Effector memory CD4-positive, alpha-beta T cell (primary cell): ENCODE measurements around the gene DYNC1I1.

Experiments
- DNase-seq, 3 donors: peaks; one replicate each; pipeline ENCODE4 v3.0.0-alpha.2; 2020
- H3K27ac ChIP-seq: 2 replicates; pipeline ENCODE4 v1.7.0; 2013; ENCODE audit warnings: mild to moderate bottlenecking, low read length, moderate library complexity; ENCODE audit not compliant: insufficient read depth, poor library complexity, severe bottlenecking
- H3K27me3 ChIP-seq: replicated peaks from 2 replicates; pipeline ENCODE4 v1.7.0; 2013; ENCODE audit warnings: mild to moderate bottlenecking, low read length; ENCODE audit not compliant: insufficient read depth, control insufficient read depth, poor library complexity, severe bottlenecking
- H3K36me3 ChIP-seq: 2 replicates; pipeline ENCODE4 v1.7.0; 2013; ENCODE audit warnings: mild to moderate bottlenecking, low read length, moderate library complexity; ENCODE audit not compliant: control insufficient read depth, insufficient read depth
- H3K4me1 ChIP-seq: 2 replicates; pipeline ENCODE4 v1.7.0; 2013; ENCODE audit warnings: low read length, mild to moderate bottlenecking; ENCODE audit not compliant: control insufficient read depth, insufficient read depth, poor library complexity, severe bottlenecking
- H3K4me3 ChIP-seq: 2 replicates; pipeline ENCODE4 v1.7.0; 2013; ENCODE audit warnings: low read length, low read depth, mild to moderate bottlenecking; ENCODE audit not compliant: insufficient read depth, poor library complexity, severe bottlenecking
- H3K9me3 ChIP-seq: 2 replicates; pipeline ENCODE4 v1.7.0; 2013; ENCODE audit warnings: mild to moderate bottlenecking, low read length, moderate library complexity; ENCODE audit not compliant: control insufficient read depth

Gene DYNC1I1

DNA sequence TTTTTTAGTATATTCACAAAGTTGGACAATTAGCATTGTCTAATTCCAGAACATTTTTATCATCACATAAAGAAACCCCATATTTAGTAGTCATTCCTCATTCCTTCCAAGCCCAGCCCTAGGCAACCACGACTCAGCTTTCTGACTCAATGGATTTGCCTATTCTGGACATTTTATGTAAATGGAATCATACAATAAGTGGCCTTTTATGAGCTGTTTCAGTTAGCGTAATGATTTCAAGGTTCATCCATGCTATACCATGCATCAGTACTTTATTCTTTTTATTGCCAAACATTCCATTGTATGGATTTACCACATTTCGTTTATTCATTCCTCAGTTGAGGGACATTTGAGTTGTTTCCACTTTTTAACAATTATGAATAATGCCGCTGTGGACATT lies 249.2 kb downstream of the DYNC1I1 start:
- Histone ChIP-seq H3K36me3 (no peaks in the 10 kb centered on the region), H3K4me3 (no peak overlapping the region), H3K9me3 (no peaks in the 10 kb centered on the region), H3K27me3 (no peaks in the 10 kb centered on the region), H3K27ac (no peak overlapping the region), H3K4me1 (no peaks in the 10 kb centered on the region)
- no peak for DNase-seq

DNA sequence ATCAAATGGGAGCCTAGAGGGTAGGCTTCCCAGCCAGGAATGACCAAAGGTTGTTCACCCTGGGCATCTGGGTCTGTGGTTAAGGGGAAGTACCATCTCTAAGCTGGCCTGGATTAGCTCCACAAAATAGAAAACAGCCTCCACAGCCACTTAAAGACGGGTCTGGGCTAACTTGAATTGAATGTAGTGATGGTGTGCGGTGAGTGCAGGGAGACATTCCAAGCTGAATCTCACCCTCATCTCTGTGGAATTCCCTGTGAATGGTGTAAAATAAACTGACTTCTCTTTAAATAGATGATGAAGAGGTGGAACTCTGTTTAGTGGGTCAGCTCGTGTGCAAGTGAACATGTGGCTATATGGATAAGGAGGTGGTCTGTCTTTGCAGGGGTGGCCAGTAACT lies 251.0 kb downstream of the DYNC1I1 start:
- H3K9me3 ChIP-seq = no peaks in the 10 kb centered on the region
- peaks cover 3% of the 10 kb centered on the region for H3K27me3 ChIP-seq
- H3K4me1 ChIP-seq = no peaks in the 10 kb centered on the region
- H3K36me3 ChIP-seq = no peaks in the 10 kb centered on the region
- no peak for DNase-seq
- H3K4me3 ChIP-seq = no peak overlapping the region
- no peak overlapping the region for H3K27ac ChIP-seq

DNA sequence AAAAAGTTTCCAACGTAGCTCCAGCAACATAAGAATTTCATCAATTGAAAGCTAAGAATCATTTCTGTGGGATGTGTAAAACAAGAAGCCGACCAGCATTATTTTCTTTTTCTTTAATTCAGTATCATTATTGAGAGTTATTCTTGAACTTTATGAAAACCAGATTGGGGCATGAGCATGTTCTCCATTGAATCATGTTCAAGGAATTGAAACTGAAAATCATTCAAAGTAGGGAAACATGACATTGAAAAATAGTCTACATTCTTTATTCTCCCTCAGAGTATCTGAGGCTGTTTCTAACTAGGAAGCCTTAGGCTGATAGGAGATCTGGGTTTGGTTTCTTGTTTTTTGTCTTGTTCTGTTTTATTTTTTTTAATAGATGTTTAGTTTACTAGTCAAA lies 253.7 kb downstream of the DYNC1I1 start:
- Histone ChIP-seq H3K4me3 (no peak overlapping the region), H3K36me3 (no peaks in the 10 kb centered on the region), H3K4me1 (no peaks in the 10 kb centered on the region), H3K27me3 (peaks cover 5% of the 10 kb centered on the region), H3K9me3 (no peaks in the 10 kb centered on the region), H3K27ac (no peak overlapping the region)
- no peak for DNase-seq

DNA sequence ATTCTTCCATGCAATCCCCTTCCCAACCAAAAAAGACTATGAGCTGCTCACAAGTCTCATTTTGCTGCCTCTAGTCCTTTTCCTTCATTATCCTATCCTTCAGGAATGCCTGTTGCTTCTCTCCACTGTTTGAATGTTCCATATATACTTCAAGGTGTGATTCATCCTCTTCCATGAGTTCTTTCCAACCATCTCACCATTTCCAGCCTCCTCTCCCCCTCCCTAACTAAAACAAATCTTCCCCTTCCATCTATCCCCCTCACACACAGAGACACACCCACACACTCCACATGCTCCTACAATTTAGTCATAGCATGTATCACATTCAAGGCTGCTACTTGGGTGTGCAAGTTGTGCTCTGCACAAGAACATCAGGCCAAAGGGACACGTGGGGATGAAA lies 254.3 kb downstream of the DYNC1I1 start:
- Histone ChIP-seq H3K36me3 (no peaks in the 10 kb centered on the region), H3K27ac (no peak overlapping the region), H3K4me1 (no peaks in the 10 kb centered on the region), H3K9me3 (no peaks in the 10 kb centered on the region), H3K4me3 (no peak overlapping the region), H3K27me3 (peaks cover 5% of the 10 kb centered on the region)
- DNase-seq = no peak

DNA sequence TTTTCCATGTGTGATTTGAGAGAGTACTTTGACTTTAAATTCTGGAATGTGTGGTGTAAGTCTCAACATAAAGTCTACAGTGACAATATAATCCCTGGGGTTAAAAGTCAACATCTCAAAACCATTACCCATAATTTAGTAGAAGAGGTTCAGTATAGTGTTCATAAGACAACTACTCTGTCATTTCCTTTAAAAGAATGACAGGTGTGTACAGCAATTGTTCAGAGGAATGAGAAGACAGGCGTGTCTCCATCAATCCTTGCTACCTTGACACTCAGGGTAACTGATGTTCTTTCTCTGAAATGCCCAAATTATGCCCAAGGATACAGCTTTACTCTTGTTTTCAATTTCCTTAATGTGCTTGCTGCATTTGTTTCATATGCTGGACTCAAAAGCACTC lies 256.4 kb downstream of the DYNC1I1 start:
- H3K27ac ChIP-seq = no peak overlapping the region
- peaks cover 5% of the 10 kb centered on the region for H3K27me3 ChIP-seq
- DNase-seq = no peak
- no peaks in the 10 kb centered on the region for H3K9me3 ChIP-seq
- no peaks in the 10 kb centered on the region for H3K4me1 ChIP-seq
- no peaks in the 10 kb centered on the region for H3K36me3 ChIP-seq
- no peak overlapping the region for H3K4me3 ChIP-seq

DNA sequence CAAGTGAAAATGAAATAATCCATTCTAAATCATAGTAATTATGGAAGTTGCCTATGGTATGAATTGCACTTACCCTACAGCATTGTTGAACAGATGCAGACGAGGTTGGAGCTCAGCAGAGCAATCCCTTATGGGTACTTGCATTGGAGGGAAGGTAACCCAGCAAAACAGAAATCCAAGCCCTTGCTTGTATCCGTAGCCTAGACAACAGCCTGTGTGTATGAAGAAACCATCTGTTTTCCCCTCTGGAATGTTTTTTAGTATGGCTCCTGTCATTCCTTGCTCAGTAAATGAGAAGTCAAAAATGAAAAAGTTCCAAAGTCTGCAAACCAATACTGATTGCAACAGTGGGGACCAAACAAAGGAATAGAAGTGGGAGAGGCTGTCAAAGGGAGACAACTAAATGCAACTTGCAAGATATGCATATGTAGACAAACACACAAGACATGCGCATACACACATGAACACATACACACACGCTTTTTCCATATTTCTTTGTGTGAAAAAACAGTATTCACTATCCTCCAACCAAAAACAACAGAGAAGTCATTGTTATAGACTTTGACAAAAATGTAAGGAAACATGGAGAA lies 260.8 kb downstream of the DYNC1I1 start:
- Histone ChIP-seq H3K36me3 (no peaks in the 10 kb centered on the region), H3K4me1 (no peaks in the 10 kb centered on the region)

DNA sequence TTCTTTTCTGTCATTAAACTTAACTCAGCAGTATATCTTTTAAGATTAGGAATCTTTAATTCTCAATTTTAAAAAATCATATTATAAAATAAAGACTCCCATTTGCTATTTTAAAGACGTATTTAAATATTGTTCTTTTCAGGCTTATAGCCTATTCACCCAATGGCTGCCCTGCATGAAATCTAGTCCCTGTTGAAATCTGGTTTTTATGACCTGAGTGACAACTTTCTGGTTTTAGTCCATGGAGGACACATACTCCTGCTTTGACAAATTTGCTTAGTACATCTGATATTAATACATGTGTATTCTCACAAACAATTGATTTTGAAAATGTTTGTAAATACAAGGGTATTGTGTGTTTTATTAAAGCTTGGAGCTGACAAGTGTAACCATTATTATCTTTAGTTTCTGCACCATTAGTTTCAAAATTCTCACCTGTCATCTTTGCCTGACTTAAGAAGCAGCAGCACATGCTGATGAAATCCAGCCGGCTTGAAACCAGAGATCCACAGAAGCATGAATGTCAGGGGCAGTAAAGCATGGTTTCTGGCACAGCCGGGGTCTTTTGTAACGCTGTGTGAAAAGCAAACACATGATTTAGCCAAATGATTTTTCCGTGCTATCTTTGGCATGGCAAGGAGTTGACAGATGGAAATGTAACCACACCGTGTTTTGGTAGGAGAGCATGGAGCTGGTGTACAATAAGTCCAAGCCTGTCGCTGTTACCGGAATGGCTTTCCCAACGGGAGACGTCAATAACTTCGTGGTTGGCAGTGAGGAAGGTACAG lies 262.8 kb downstream of the DYNC1I1 start:
- H3K36me3 ChIP-seq = no peaks in the 10 kb centered on the region
- H3K27me3 ChIP-seq = no peaks in the 10 kb centered on the region
- H3K9me3 ChIP-seq = no peaks in the 10 kb centered on the region
- no peak for DNase-seq
- H3K4me3 ChIP-seq = no peak overlapping the region
- no peaks in the 10 kb centered on the region for H3K4me1 ChIP-seq
- H3K27ac ChIP-seq = no peak overlapping the region

More for the DNA sequence above, 260.8 kb downstream of the DYNC1I1 start:
- no peak for DNase-seq
- Histone ChIP-seq H3K4me3 (no peak overlapping the region), H3K9me3 (no peaks in the 10 kb centered on the region), H3K27me3 (peaks cover 5% of the 10 kb centered on the region), H3K27ac (no peak overlapping the region)

DNA sequence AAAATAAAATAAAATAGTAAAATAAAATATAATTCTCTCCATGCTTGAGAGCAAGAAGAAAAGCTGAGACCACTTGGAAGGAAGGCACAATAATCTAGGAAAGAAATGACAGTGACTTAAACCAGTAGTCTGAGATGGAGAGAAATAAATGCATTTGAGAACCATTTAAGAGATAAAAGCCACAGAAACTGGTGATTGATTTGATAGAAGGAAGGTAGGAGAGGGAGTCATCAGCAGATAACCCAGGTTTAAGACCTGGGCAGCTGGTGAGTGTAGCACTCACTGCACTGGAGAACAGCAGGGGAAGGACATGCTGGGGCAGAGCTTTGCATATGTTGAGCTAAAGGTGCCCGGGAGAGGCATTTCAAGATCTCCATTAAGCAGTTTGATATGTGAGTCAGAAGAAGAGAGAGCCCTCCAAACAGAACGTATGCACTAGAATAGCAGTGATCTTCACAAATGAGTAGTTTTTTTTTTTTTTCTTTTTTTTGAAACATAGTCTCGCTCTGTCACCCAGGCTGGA lies 268.0 kb downstream of the DYNC1I1 start:
- DNase-seq = no peak
- Histone ChIP-seq H3K27ac (no peak overlapping the region), H3K4me3 (no peak overlapping the region), H3K27me3 (no peaks in the 10 kb centered on the region), H3K9me3 (no peaks in the 10 kb centered on the region), H3K4me1 (no peaks in the 10 kb centered on the region), H3K36me3 (no peaks in the 10 kb centered on the region)

DNA sequence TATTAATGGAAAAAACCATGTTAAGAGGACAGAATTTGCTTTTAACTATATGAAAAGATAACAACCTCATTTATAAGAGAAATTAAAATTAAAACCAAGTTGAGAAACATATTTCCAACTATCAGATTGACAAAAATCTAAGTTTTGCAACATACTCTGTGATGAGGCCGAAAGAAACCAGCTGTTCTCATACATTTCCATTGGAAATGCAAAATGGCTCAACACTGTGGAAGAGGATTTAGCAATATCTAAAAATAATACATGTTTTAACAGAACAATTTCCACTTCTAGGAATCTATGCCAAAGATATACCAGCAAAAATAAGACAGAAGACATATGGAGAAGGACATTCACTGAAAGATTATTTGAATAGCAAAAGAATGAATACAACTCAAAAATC lies 268.8 kb downstream of the DYNC1I1 start:
- no peaks in the 10 kb centered on the region for H3K36me3 ChIP-seq
- H3K27ac ChIP-seq = no peak overlapping the region
- no peak overlapping the region for H3K4me3 ChIP-seq
- no peaks in the 10 kb centered on the region for H3K9me3 ChIP-seq
- H3K27me3 ChIP-seq = no peaks in the 10 kb centered on the region
- no peak for DNase-seq
- no peaks in the 10 kb centered on the region for H3K4me1 ChIP-seq

DNA sequence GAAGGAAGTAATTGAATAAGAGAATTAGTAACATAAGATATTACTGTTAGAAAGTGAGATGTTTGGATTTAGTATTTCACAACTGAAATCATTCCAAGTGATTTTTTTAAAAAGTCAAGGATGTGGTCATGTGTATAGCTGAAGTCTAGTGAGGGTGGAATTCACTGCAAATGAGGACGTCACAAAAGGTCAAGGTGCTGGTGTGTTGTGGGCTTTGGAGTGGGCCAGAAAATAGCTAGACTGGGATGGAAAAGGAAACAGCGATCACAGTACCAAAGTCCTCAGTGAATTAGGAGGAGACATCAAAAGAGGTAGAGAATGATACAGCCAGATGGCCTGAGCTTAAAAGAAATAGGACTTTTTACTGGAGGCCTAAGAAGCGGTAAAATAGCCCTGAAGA lies 272.8 kb downstream of the DYNC1I1 start:
- Histone ChIP-seq H3K4me1 (no peaks in the 10 kb centered on the region), H3K4me3 (no peak overlapping the region), H3K36me3 (no peaks in the 10 kb centered on the region), H3K27me3 (no peaks in the 10 kb centered on the region), H3K27ac (no peak overlapping the region), H3K9me3 (no peaks in the 10 kb centered on the region)
- DNase-seq = no peak
